Activated CD8-positive, alpha-beta memory T cell treated with anti-CD3 and anti-CD28 coated beads for 4 hours (primary cell): ENCODE results near the gene CELSR2.
"Not testable (repeated sequence)": the region's sequence is repeated elsewhere in the genome, so short reads cannot be mapped to it uniquely, and the experiment has no call there.

Experiments
- DNase-seq, 2 donors: peaks; one replicate each; pipeline ENCODE4 v3.0.0-alpha.2; 2020; ENCODE audit warnings: low read depth in 2 of 2

CELSR2 gene

DNA sequence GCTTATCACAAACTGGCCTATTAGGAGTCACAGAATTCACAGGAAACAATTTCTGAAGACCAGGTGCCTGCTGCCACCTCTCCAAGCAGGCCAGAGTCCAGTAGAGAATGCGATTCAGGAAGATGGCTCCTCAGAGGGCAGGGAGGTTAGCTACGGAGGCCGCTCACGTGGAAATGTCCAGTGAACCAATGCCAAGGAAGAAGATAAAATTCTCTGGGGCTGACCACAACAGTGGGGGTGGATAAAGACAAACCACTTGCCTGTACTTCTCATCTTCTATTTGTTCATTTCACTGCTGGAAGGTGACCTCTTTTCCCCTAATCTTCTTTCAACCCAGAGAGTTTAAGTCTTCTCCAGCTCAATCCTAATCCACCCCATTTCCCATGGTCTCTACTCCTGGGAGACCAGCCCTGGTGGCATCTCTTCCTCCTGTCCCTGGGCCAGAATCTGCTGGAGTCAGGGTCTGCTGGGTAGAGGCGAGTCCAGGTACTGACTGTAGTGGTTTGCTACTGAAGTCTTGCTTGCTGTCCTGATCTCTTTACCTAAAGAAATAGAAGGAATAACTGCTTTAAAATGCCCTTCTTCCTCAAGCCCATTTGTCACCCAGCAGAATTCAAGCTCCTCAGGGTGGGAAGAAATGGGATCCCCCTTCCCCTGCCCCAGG lies 30.4 kb downstream of the CELSR2 start:
- no peak for DNase-seq

DNA sequence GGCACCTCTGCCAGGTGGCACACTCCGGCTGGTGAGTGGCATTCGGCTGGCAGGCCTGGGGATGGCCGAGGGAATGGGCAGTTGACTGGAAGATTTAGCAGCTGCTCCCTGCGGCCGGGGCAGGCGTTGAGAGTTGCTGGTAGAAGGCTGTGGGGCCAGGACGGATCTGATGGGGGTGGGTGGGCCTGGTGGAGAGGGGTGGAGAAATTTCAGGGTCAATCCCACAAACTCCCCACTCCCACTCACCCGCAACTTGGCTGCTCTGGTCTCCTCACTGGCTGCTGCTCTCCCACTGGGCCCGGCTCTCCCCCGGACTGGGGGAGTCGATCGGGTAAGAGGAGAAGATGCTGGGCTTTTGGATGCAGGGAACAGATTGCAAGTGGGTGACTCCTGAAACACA lies 31.5 kb downstream of the CELSR2 start:
- no peak for DNase-seq

DNA sequence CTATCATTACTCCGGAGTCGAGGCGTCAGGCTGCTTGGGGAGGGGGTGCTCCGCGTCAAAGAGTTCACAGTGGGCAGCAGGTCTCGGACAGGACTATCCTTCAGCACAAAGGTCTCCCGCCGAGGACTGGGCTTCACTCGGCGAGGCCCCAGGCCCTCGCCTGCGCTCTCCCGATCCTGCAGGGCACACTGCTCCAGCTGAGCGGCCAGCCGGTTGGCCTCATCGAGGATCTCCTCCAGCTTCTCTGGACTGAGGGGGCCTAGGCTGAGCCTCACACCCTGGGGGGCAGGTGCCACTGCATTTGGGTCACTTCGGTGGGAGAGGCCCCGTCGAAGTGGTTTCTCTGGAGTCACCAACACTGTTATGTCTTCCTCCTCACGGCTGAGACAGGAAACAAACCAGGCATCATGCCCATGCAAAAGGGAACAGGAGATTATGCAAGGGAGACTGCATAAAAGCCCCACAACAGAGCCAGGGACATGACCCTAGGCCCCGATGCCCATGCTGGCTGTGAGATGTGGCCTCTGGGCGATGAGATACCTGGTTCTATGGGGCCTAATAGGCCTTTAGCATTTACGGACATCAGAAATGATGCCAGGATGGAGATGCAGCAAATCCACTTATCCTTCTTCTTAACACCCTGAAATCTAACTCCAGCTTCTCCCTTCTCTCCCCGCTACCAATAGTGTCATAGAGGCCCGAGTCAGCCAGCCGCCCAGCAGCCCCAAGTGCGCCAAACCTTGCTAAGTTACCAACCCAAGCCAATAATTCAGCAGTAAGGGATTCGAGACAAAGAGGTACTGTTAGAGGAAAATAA lies 32.5 kb downstream of the CELSR2 start:
- no peak for DNase-seq

DNA sequence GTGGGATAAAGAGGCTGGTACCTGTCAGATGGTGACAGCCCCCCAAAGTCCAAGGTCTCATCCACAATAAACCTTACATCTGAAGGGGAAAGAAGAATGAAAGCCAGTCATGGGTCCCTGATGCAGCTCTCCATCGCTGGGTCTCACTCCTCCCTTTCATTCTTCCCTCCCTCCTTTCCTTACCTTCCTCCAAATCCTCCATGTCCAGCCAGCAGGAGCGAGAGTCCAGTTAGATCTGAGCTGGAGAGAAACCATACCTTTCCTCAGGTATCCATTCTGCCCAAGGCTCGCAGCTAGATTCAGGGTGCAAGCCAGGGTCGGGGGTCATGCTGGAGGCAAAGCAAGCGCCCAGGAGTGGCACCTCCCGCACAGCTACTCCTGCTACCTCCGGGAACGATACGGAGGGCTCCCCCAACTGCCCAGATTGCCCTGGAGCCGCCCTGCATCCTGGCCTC lies 33.2 kb downstream of the CELSR2 start:
- no peak for DNase-seq

DNA sequence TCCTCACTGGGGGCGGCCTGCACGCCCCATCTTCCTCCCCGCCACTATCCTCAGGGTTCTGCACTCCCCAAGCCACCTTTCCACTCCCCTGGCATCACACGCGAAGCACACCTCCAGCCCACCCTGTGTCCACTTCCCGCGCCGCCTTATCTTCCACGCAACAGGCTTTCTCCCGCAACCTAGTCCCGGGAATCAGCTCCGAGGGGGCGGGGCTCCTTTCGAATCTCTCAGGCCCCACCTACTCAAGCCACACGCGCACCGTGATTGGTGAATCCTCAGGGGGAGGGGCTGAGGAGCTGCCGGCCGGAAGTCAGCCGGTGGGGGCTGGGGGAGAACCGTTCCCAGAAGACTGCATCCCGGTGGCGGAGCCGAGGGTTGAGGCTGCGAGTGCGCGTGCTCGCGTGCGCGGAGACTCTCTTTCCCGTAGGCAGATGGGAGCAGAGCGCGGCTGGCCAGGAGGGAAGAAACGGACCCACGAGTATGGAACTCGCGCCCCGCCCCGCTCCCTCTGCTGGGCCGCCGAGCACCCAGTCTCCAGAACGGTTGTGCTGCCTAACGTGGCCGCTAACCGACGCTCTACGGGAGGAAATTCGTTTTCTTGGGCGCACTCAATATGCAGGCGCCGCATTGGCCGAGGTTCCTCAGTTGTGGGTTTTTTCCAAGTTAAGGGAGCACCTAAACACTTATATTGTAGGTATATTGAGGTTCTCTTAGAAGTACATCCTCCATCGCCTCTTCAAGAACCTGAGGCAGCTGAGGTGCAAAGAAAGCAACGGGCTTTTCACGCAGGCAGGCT lies 33.8 kb downstream of the CELSR2 start, which contains the start of gene PSRC1:
Gene PSRC1, minus strand, starts transcription at position 194 of the 796 bp plus-strand sequence.
- peak; percentile 80 to 81 for DNase-seq

DNA sequence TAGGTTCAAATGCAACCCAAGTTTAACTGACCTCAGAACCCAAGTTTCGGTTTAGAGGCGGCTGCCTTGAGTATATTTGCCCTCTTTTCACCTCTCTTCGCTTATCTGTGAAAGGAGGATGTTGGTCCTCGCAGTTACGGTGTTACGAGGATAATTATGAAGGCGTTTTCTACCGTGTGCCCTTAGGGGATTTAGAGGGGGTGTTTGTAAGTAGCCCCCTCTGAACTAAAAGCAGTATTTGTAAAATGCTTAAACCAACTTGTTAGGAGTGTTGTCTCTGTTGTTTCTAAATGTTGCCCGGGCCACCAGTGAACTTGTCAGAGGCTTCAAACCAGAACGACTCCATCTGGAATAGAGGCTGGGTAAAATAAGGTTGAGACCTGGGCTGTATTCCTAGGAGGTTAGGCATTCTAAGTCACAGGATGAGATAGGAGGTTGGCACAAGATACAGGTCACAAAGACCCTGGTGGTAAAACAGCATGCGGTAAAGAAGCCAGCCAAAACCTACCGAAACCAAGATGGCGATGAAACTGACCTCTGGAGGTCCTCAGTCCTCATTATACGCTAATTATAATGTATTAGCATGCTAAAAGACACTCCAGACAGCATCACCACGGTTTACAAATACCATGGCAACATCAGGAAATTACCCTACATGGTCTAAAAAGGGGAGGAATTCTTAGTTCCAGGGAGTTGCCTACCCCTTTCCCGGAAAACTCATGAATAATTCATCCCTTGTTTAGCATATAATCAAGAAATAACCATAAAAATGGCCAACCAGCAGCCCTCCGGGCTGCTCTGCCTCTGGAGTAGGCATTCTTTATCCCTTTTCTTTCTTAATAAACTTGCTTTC lies 34.6 kb downstream of the CELSR2 start:
- no peak for DNase-seq

DNA sequence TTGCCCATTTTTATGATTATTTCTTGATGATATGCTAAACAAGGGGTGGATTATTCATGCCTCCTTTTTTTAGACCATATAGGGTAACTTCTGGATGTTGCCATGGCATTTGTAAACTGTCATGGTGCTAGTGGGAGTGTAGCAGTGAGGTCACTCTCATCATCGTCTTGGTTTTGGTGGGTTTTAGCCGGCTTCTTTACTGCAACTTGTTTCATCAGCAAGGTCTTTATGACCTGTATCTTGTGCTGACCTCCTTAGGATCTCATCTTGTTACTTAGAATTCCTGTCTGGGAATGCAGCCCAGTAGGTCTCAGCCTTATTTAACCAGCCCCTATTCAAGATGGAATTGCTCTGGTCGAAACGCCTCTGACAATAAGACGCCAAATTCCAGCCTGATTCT lies 37.4 kb downstream of the CELSR2 start:
- not testable (repeated sequence) for DNase-seq

DNA sequence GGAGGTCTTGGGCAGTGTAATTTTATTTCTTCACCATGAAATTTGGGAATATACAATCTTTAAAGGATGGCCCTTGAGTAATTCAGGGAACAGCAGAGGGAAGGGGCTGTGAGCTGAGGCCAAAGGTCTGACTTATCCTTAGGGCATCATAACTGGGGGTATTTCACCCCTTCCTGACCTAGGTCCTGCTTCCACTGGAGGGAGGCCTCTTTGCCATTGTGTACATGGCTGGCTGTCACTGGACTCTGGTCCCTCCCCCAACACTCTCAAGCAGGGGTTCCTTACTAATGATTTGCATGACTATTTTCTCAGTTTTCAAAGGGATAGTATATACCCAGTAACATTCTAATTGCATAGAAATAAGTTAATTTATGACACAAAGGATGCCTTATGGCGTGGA lies 40.8 kb downstream of the CELSR2 start:
- DNase-seq, result no peak

DNA sequence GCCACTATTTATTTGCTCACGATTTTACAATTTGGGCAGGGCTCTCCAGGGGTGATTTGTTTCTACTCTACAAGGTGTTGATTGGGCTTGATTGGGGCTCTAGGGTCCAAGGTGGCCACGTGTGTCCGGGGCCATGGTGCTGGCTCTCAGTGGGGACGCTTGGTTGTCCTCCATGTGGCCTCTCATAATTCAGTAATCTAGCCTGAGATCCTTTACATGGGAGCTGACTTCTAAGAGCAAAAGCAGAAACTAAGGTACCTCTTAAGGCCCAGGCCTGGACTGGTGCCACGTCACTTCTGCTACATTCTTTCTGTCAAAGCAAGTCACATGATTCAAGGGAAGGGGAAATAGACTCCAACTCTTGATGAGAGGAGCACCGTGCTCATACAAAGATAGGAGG lies 41.7 kb downstream of the CELSR2 start:
- no peak for DNase-seq

DNA sequence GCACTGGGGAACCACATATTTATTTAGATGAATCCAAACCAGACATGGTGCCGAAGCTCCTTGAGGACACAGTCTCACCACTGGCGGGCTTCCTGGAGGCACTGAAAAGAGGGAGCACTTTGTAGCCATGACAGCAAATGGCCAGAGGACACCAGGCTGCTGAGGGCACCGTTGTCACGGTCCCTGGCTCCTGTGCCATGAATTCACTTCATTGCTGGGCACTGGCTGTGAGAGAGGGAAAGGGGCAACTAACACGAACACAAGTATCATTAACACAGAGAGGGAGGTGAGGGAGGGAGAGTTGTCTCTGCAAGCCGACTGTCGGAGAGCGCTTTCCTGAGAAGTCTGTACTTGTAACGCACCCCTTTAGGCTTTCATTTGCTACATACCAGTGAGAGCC lies 43.0 kb downstream of the CELSR2 start:
- DNase-seq, result no peak

DNA sequence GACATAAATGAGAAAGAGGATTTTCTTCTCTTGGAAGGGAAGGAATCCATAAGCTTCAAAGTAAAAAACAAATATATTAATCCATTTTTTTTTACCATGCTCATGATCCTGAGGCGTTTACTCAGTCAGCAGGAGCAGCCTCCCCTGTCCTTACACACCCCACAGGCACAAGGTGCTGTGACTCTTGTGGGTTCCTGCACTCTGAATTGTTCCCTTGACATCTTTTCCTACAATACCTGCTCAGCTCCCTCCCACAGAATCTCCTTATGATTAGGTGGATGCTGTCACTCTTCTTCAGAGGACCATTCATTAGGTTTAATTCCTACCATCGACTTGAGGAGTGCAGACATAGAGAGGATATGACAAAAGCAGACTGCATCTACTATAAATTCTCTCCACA lies 43.7 kb downstream of the CELSR2 start:
- no peak for DNase-seq

DNA sequence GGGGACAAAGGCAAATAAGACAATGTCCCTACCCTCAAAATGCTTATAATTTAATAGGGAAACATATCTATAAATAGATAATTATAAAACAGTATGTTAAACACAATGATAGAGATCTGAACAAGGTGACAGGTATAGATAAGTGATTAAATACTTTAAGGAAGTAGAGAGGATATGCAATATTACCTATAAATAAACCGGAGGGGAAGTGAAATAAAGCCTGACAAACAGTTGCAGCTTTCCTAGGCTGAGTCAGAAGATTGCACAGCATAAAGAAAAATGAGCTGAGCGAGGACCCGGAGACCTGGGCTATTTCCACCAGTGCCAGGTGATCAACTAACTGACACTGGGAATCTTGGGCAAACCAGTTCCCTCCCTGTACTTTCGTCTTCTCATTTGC lies 45.1 kb downstream of the CELSR2 start:
- DNase-seq, result no peak

DNA sequence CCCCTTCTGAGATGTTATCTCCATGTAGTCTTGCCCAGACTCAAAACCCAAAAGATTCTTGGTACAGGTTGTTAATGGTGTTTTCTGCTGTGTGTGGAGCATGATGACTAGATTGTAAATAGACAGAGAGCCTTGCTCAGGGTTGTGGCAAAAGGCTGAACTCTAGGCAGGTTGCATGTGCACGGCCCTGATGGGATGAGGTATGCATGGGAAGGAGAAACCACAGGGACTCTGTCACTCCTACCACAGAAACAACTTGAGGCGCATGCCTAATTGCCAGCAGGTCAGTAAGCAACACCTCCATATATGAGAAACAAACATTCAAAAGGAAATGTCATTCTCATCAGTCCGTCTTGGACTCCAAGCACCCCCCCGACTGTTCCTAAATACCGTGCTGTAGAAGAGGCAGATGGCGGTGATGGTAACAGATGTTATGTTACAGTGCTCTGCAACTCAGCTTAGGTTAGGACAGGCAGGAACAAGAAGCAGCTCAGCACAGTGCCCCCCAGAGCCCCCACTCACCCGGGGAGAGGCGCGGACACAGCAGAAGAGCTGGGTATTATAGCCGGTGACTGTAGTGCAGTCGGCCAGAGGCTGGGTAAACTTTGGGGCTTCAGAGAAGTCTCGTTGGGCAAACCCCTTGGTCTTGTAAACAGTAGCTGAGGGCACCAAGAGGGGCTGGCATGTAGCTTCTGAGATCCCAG lies 46.5 kb downstream of the CELSR2 start:
- DNase-seq, result no peak

DNA sequence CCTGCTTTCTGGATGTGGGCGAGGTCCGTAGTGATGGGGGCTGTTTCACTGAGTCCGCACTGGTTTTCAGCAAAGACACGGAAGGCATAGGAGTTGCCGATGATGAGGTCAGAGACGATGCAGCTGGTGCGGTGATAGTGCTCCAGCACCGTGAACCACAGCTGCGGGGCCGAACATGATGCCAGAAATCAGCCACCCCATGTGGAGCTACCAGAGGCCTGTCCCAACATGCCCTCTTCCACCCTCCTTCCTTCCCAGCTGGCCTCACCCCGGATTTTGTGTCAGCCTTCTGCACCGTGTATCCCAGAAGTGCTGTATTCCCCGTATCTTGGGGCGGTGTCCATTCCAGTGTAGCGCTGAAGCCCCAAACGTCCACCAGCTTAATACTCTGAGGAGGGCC lies 47.4 kb downstream of the CELSR2 start:
- DNase-seq, result no peak

DNA sequence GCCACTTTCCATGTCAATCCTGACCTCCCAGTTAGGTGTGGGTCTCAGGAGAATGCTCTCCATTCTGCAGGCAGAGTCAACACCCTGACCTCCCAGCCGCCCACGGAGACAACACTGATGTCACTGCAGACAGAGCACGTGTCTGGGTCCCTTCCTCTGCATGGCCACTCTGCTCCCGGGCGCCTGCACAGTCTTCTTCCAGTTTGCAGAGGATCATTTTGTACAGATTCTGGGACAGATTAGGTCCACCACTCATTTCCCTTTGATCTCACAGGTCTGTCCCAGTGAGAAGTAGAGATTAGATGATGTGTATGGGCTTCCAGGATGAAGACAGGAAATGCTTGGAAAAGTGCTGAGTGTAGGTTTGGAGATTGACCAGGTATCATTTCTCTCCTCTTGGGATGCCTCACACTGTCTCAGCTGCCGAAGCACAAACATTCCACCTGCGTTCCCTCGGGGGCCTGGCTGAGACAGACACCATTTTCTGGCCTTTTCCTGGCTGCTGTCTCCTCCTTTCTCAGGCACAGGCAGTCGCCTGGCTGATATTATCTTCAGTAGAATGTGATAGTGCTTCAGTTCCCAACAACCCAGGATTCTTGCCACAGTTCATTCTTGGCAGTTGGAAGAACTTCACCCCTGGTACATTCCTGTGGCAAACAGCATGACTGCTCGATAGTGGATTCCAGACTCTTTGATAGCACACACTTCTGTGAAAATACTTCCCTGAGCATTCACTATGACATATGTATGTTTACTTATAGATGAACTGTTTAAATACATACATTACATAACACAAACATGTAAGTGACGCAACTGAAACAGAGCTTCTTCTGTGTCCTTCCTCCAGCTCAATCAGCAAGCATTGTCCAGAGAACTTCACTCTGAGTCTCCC lies 49.6 kb downstream of the CELSR2 start:
- no peak for DNase-seq

DNA sequence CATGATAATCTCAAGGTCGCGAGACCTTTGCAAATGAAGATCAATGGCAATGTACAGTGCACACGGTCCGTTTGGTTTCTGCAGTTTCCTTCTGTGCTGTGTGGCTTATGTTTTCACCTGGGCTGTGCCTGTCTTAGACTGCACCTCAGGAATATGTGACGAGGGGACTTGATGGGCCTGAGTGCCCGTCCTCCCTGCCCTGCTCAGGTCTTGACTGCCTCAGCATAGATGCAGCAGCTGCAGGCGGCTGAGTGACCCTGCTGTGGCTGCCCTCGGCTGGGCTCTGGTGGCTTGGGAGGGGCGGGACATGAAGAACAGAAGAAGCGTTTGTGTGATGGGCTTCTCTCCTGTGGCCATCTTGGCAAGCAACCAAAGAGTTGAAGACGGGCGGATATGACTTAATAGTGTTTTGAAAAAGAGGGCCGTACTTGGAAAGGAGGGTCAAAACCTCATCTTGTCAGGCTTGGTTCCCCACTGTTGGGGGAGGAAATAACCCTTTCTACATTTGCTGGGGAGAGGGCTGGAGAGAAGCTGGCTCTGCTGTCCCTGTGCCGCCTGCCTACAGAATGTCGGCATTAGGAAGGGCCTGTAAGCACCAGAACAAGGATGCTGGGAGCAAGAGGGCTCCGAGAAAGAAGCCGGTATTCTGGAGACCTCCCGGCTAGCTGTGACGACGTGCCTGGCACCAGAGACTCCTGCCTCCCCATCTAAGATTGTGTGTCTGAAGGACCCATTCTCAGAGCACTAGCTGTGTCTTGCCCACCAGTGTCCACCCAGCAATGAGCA lies 50.4 kb downstream of the CELSR2 start:
- no peak for DNase-seq

DNA sequence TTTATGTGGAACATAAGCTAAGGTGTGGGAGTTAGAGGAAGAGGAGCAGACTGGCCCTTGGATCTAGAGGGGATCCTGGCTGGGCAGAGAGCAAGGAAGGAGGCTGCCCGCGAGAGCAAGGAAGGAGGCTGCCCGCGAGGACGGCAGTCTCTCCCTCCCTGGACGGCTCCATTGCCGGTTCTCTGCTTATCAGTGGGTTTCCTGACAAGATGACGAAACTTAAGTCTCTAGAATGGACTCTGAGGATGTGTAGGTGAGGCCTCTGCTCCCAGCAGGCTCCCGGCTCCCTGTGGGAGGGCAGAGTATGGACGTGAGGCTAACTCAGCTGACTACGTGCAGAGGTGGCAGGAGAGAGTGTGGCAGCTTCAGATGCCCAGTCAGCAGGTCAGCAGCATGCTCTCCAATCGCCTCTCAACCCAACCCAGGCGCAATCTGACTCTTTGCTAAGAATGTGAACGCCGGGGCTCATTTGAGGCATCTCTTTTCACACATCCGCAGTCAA lies 51.4 kb downstream of the CELSR2 start:
- no peak for DNase-seq

DNA sequence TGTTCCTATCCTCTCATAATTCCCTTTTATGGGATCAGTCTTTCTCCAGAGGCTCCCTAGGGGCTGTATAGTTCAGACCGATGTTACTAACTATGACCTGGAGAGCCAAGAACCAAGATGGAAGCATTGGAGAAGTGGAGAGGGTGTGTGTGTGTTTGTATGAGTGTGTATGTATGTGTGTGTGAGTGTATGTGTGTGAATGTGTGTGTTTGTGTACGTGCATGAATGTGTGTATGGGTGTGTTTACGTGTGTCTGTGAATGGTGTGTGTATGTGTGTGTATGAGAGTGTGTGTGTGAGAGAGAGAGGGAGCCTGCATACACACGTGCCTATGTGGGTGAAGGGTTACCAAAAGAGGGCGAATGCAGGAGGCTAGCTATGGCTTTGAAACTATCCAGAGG lies 52.5 kb downstream of the CELSR2 start:
- no peak for DNase-seq
